NCI-H226 (cell line): Measurements from ENCODE around the gene KCNH2.

Source experiments
- DNase-seq: peaks from one replicate; pipeline ENCODE4 v3.0.0-alpha.2; 2015

The KCNH2 gene

DNA sequence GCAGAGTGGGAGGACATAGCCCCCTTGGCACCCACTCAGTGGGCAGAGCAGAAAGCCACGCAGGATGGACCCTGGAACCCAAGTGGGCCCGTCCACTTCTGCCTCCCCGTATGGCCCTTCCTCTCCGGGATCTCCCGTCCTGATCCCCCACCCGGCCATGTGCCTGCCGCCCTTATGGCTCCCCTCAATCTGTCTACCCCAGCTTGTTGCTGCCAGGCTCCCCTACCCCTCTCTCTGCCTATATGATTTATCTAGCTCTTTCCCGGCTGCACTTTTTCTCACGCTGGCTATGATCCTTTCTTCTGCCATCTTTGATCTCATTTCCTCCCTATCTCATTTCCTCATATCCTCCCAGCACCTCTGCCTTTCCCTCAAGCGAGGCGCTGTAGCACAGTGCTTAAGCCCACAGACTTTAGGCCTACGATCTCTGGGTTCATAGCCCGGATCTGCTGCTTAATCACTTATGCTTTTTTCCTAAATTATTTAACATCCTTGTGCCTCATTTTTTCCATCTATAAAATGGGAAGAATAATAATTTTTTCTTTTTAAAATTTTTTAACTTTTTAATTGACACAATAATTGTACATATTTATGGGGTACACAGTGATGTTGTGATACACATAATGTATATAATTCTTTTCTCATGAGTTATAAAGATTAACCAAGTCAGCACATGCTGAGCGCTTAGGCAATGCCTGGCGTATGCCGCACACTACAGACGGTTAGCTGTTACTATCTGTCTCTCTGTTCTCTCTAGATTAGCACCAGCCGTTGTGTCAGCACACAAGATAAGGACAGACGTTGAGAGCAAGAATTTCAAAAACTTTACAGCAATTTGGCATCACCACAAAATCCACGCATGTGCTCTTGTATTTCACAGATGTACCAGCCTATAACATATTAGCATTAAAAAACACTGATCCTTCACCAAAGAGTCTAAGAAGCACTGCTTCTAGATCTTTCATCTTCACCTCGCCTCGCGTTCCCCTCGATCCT, 18.1 kb downstream of the KCNH2 start:
- DNase-seq, result no peak

DNA sequence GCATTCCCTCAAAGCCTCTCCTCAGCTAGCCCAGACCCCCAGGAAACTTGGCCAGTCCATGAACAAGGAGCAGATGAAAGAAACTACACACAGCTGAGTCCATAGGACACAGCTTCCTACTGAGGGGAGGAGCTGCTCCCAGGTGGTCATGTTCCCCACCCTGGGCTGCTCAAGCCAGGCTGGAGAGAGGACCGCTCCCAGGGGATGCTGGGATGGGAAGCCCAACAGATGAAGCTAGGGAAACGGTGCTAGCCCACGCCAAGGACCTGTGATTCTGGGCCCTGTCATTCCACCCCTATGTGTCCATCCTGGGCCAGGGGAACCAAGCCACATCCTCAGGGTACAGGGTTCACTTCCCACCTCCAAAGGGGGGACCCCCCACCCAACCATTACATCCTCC, 19.0 kb downstream of the KCNH2 start:
- no peak for DNase-seq

DNA sequence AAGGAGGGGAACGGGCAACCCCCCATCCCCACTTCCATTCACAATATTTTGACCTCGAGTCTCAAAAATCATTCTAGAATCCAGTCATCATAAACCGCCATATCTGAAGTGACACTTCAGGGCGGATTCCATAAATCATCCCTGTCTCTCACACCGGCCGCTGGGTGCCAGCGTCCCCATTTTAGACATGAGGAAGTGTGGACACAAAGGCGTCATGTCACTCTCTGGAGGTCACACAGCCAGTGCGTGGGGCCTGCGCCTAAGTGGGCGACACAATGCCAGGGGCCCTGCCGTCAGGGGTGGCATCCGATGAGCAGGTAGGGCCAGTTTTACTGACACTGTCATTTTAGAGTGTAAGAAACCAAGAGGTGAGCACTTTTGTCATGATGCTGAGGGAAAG, 19.5 kb downstream of the KCNH2 start:
- DNase-seq, result no peak

DNA sequence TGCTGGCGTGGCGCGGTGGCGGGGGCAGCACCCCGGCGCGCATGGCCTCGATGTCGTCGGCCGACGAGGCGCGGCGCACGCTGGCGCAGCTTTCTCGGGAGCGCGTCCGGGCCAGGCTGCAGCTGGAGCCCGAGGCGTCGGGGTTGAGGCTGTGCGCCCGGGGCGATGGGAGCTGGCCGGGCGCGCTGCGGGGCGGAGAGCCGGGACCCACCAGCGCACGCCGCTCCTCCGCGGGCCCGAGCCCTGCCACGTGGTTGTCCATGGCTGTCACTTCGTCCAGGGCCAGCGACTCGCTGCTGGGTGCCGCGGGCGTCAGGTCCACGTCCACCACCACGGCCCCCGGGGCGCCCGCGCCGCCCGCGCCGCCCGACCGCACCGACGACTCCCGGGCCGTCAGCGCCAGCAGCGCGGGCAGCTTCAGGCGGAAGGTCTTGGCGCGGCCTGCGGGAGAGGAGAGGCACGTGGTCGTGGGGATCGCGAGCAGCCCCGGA, 20.0 kb downstream of the KCNH2 start:
- no peak for DNase-seq

DNA sequence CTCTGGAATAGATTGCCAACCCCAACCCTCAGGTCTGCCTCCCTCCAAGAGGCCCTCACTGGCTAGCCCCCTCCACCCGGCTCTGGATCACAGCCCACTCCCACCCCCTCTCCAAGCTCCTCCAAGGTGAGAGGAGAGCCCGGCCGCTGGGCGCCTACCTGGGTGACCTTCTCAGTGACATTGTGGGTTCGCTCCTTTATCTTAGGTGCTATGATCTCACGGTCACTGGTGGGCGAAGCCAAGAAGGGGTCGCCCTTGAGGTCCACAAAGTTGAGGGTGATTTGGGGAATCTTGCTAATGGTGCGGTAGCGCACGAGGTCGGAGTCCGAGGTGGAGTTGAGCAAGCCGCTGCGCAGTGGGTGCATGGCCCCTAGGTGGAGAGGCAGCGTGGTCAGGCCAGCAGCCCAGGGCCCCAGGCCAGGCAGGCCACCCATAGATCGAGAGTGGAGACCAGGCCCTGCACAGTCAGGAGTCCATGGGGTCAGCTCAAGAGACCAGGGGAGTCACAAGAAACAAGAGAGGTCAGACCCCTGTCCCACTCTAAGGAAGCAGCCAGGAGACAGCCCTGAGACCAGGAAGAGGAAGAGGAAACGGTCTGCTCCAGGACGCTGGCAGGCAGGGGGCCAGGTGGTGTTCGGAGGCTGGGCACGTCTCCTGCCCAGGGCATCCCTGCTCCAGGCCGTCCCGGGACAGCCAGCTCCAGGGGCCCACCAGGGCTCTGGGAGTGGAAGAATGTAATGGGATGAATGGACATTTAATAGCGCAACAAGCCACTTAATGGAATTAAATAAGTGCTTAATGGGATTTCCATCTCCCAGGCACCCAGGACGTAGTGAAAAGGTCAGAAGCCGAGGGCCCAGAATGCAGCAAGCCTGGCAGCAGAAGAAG, 20.7 kb downstream of the KCNH2 start:
- DNase-seq, result no peak

DNA sequence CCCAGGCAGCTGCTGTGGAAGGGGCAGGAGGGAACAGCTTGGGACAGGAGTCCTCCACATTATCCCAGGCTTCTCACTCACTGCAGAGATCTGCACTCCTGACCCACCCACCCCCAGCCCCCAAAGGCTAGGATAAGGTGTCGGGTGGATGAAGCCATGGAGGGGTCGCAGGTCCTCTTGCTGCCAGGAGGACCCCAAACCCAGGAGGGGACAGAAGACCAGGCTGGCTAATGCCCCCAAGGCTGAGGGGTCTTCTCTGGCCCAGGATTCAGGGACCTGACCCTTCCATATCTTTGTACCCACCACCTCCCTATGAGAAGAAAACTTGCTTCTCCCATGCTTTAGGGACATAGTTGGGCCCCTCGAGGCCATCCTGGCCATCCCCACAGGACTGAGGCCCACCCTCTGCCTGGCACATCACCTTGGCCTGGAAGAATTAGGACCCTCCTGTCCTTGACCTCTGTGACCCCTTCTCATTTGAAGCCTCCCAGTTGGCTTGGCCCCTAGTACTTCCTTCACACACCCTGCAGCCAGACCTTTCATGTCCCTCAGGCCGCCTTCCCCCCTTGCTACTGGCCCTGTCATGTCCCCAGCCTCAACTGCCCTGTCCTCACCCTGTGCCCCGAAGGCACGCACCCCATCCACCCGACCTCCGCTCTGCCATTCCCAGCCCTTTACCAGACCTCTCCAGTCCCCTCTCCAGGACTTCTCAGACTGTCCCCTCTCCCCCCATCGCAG, 21.6 kb downstream of the KCNH2 start:
- no peak for DNase-seq

DNA sequence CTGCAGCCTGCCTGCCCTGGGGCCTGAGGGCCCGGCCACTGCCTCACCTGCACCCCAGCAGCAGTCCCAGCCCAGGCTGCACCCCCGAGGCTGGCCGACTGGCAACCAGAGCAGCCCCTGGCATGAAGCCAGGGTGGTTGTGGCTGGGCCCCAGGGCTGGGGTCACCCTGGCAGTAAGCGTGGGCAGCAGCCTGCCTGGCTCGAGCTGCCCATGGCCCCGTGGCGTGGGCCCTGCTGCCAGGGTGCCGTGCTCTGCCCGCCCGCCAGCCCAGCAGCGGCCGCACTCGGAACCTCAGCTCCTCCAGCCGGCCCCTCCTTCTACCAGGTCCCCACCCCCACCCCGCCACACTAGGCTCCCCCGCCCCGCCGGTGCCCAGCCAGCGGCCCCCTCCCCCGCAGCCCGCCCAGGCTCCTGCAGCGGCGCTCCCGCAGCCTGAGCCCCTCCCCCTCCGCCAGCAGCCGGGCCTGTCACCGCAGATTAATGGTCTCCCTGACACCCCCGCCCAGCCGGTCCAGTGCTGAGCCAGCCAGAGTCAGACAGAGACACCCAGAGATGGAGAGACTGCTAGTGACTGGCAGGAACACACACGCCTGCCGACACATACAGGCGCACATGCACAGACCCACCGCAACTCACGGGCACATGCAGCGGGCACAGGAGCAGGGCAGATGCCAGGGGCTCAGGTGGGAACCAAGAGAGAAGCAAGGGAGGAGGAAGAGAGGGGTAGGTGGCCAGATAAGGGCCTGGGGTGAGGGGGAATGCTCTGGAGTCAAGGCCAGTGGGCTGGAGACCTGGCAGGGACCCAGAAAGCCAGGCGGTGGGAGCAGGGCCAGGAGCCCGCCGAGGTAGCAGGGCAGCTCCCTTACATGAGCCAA, 22.4 kb downstream of the KCNH2 start:
- no peak for DNase-seq

DNA sequence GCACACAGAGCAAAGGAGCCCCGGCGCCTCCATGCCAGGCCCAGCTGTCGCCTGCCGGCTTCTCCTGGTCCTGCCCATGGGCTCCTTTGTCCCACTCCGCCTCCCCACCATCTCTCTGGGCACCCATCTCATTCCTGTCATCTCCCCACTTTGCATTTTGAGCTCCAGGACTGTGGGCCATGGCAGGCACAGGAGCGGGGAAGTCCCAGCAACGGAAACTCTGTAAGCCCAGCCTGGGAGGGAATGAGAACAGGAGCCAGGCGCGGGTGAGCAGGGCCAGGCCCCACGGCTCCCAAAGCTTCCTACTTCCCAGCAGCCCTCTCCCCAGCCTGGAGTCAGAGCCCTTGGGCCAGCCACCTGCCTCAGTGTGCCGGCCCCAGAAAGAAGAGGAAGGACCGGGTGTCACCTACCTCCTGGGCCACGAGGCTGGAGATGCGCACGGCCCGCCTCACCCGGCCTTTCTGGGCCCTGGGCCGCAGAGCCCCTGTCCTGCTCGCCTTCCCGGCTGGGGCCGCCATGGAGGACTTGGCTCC, 23.1 kb downstream of the KCNH2 start:
- DNase-seq, result no peak

DNA sequence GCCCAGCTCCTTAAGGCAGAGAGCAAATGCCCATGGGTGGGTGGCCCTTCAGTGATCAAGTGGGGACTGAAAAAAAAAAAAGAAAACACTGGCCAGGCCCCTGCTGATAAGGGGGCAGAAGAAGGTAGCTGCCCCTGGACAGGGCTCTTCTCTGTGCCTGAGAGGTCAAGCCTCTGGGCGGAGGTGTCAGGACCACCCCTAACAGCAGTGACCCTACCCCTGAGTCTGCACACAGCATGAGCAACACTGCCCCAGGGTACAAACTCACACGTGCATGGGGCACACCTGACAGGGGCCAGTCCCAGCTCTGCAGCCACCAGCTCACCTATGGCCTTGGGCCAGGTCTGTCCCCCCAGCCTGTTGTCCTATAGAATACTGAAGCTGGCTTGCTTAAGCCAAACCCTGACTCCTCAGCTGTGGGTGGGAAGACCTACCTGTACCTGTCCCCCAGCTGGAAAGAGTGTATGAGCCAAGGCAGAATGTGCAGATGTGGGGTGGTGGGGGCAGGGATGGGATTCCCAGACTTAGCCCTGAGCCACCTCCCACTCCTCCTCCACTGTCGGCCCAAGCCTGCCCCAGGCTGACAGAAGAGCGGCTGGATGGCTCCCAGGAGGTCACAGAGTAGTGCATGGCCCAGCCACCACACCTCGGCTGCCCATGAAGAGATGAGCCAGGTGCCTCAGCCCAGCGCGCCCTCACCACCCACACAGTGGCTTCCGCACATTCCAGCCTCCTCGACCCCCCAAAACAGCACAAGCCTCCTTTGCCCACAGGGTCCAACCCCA, 23.7 kb downstream of the KCNH2 start:
- no peak for DNase-seq

DNA sequence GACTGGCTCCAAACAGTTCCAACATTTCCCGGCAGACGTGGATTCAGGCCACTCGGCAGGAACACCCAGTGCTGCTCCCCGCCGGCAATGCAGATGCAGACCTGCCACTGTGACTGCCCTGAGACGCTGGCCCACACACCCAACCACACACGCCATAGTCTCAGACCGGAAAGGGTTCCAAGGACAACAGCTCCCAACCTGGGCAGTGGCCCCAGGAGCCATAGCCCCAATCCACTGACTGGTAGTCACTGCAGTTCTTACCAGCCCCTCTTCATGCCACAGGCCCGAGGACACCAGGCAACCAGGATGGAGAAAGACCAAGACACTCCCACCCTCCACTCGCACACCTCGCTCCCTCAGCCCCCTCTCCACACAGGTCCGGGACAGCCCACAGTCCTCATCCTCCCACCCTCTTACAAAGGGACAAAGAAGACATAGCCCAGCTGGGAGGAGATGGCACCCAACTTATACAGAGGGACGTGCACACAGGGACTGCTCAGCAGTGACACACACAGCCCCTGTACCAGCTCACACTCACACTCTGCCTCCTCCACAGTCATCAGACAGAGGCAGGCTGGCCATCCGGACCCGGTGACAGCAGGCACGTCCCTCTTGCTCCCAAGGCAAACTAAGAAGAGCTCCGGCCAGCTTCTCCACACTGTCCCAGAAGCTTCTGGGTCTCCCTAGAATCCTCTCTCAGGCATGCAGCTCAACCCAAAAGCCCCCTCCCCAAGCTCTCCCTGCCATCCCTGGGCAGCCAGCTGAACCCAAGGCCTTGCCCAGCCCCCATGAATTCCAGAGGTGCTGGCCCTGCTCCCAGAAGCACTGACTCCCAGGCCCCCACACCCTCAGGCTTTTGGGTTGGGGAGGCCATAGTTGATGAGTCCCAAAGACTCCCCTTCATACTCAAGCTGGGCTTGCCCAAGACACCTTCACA, 24.8 kb downstream of the KCNH2 start:
- no peak for DNase-seq

DNA sequence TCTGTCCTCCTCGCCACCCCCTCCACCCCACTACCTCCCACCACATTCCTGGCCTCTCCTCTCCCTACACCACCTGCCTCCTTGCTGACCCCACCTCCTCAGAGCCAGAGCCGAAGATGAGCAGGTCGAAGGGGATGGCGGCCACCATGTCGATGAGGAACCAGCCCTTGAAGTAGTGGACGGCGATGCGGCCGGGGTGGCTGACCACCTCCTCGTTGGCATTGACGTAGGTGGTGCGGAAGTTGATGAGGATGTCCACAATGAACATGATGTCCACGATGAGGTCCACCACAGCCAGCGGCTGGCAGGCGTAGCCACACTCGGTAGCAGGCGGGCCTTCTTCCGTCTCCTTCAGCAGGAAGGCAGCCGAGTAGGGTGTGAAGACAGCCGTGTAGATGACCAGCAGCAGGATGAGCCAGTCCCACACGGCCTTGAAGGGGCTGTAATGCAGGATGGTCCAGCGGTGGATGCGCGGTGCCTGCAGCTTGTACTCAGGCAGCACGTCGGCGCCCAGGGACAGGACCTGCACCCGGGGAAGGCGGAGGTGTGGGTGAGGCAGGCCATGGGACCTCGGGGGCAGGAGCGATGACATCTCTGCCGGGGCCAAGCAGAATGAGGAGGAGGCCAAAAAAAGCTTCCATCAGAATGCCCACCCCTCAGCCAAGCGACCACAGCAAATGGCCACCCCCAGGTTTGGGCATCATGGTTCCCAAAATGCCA, 25.6 kb downstream of the KCNH2 start:
- no peak for DNase-seq

DNA sequence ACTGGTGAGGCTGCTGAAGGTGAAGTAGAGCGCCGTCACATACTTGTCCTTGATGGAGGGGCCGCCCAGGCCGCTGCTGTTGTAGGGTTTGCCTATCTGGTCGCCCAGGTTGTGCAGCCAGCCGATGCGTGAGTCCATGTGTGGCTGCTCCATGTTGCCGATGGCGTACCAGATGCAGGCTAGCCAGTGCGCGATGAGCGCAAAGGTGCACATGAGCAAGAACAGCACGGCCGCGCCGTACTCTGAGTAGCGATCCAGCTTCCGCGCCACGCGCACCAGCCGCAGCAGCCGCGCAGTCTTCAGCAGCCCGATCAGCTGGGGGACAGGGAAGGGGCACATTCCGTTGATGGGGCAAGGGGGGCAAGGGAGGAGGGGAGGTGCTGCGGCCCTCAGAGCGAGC, 26.6 kb downstream of the KCNH2 start:
- no peak for DNase-seq

DNA sequence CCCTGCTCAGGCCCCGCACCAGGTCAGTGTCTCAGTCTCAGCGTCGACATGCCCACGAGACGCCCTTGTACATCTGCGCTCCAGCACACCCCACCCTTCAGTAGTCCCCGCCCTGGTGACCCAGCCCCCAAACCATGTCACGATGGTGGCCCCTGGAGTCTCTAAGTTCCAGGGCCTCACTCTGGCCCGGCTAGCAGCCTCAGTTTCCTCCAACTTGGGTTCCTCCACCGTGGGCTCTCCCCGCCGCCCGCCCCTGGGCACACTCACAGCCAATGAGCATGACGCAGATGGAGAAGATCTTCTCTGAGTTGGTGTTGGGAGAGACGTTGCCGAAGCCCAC, 27.0 kb downstream of the KCNH2 start:
- no peak for DNase-seq

DNA sequence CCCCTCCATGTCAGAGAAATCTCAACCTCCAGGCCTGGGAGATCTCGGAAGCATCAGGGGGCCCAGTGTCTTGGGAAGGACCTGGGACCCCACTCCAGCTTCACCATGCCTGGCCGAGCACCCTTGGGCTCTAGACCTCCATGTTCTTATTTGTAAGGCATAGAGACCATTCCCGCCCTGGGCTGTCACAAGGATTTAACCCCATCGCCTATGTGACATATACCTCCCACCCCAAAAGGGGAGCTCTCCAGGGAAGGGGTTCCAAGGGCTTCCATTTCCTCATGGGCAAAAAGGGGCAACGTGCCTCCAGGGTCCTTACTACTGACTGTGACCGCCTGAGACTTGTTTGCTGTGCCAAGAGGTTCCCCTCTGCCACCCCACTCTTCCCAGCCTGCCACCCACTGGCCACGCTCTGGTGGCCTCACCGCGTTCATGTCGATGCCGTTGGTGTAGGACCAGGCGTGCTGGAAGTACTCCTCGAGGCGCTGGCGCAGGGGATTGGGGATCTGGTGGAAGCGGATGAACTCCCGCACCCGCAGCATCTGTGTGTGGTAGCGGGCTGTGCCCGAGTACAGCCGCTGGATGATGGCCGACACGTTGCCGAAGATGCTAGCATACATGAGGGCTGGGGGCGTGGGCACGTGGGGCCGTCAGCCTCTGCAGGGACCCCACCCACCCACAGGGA, 27.5 kb downstream of the KCNH2 start:
- no peak for DNase-seq

DNA sequence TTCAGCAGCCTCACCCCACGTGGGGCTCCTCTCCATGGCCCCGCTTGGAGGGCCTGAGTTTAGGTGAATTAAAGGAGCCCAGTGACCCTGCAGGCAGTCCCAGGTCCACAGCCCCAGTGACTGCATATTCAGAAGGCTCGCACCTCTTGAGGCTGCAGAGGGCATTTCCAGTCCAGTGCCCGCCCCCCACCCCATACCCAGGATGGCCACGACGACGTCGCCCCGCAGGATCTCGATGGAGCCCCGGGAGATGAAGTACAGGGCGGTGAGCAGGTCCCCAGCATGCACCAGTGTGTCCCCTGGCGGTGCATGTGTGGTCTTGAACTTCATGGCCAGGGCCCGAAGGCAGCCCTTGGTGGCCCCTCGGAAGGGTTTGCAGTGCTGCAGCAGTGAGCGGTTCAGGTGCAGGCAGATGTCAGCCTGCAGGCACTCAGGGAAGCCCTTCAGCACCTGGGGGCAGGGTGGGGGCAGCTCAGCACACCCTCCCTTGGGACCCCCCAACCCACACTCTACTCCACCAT, 28.1 kb downstream of the KCNH2 start:
- DNase-seq, result no peak

DNA sequence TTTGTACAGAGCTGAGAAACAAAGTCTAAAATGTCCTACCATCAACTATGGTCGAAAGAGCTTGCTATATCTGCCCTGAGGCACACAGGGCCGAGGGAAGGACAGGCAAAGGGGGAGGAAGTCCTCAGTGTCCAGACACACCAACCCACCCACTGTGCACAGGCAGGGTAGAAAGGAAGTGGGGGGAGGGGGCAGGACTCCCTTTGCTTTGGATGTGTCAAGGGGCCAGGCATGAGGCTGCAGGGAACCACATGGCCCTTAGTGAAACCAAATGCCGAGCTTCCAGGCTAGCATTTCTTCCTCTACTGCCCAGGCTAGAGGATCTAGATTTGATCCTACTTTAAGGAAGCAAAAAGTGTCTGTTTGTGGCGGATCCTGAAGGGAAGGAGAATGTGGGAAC, 28.6 kb downstream of the KCNH2 start:
- no peak for DNase-seq

DNA sequence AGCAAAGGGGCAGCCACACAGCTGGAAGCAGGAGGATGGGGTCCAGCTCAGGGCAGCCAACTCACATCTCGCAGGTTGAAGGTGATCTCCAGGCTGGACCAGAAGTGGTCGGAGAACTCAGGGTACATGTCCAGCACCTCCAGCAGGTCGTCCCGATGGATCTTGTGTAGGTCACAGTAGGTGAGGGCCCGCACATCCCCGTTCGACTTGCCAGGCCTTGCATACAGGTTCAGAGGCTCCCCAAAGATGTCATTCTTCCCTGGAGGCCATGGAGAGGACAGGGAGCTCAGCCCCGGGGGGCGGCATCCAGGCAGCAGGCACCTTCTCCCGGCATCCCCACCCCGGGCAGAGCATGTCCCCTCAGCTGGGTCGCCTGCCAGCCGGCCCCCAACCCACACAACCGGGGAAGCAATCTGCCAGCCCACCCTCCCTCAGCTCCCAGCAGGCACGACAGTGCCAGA, 29.3 kb downstream of the KCNH2 start:
- DNase-seq, result no peak
